Tibial artery (tissue), 4 donors: ENCODE measurements around the gene MAGEB3.

Experiments used
- DNase-seq, 2 donors: peaks; one replicate each; pipeline ENCODE4 v3.0.0-alpha.2; 2019
- H3K27ac ChIP-seq, 2 donors: fragments of 200-600 bp; sonication (generic) in 1 of 2; 1 replicate in 1 of 2; 2 replicates in 1 of 2; pipeline ENCODE4 v1.5.1; 2018 to 2019; ENCODE audit warnings: mild to moderate bottlenecking in 1 of 2
- H3K27me3 ChIP-seq, 2 donors: fragments of 200-600 bp; sonication (generic) in 1 of 2; one replicate each; pipeline versions ENCODE4 v1.5.1 to v1.6.0; 2016 to 2019
- H3K36me3 ChIP-seq, 3 donors: fragments of 200-600 bp; sonication (generic) in 2 of 3; one replicate each; pipeline ENCODE4 v1.5.1; 2016 to 2019; ENCODE audit warnings: mild to moderate bottlenecking in 2 of 3
- H3K4me1 ChIP-seq, 4 donors: fragments of 200-600 bp; sonication (generic) in 2 of 4; 1 replicate in 3 of 4; 2 replicates in 1 of 4; pipeline ENCODE4 v1.5.1; 2016 to 2019
- H3K4me3 ChIP-seq, 2 donors: fragments of 200-600 bp; sonication (generic) in 1 of 2; 1 replicate in 1 of 2; 2 replicates in 1 of 2; pipeline ENCODE4 v1.5.1; 2018 to 2019; ENCODE audit warnings: mild to moderate bottlenecking in 2 of 2
- H3K9me3 ChIP-seq, 3 donors: fragments of 200-600 bp; sonication (generic) in 1 of 3; one replicate each; pipeline ENCODE4 v1.5.1; 2016 to 2019
- intact Hi-C: fragments of 100-400 bp; cut with DNase I; formaldehyde crosslinking; loops from one replicate; pipeline ENCODE4 v1.15.0; 2023; ENCODE audit warnings: low total_unique reads
- TF ChIP-seq, protein P1 (sequence below), 2 experiments: fragments of 200-600 bp in 1 of 2; fragments of 450-650 bp in 1 of 2; IDR thresholded peaks; one replicate each; pipeline ENCODE4 v1.5.1; 2017 to 2019; ENCODE audit warnings: antibody characterized with exemption in 2 of 2, mild to moderate bottlenecking in 1 of 2, moderate library complexity in 1 of 2

Gene MAGEB3

DNA sequence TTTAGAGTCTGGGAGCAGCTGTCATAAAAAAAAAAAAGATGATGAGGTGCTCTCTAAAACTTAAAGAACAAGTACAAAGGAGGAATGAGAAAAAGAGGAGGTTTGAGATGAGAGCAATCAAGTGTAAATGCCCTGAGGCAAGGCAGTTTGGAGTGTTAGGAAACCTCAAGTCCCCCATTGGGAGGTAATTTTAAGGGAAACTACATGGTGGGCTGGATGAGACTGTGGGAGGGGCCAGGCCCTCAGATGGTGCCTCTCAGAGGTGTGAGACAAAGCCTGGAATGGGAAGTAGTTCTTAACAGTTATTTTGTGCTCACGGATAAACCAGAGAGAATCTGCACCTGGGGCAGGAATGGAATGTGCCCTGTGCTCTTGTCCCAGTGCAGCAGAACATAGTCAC lies 1.9 kb upstream of the MAGEB3 start:
- DNase-seq, result no peak
- intact Hi-C loops, result no loop called here
- Histone ChIP-seq H3K27ac (no peak overlapping the region), H3K27me3 (no peaks in the 10 kb centered on the region), H3K4me1 (no peaks in the 10 kb centered on the region), H3K9me3 (no peaks in the 10 kb centered on the region), H3K36me3 (no peaks in the 10 kb centered on the region), H3K4me3 (no peak overlapping the region)
- TF ChIP-seq, protein P1, sequence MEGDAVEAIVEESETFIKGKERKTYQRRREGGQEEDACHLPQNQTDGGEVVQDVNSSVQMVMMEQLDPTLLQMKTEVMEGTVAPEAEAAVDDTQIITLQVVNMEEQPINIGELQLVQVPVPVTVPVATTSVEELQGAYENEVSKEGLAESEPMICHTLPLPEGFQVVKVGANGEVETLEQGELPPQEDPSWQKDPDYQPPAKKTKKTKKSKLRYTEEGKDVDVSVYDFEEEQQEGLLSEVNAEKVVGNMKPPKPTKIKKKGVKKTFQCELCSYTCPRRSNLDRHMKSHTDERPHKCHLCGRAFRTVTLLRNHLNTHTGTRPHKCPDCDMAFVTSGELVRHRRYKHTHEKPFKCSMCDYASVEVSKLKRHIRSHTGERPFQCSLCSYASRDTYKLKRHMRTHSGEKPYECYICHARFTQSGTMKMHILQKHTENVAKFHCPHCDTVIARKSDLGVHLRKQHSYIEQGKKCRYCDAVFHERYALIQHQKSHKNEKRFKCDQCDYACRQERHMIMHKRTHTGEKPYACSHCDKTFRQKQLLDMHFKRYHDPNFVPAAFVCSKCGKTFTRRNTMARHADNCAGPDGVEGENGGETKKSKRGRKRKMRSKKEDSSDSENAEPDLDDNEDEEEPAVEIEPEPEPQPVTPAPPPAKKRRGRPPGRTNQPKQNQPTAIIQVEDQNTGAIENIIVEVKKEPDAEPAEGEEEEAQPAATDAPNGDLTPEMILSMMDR (IDR thresholded peaks at IDR 0.05), result no peak

DNA sequence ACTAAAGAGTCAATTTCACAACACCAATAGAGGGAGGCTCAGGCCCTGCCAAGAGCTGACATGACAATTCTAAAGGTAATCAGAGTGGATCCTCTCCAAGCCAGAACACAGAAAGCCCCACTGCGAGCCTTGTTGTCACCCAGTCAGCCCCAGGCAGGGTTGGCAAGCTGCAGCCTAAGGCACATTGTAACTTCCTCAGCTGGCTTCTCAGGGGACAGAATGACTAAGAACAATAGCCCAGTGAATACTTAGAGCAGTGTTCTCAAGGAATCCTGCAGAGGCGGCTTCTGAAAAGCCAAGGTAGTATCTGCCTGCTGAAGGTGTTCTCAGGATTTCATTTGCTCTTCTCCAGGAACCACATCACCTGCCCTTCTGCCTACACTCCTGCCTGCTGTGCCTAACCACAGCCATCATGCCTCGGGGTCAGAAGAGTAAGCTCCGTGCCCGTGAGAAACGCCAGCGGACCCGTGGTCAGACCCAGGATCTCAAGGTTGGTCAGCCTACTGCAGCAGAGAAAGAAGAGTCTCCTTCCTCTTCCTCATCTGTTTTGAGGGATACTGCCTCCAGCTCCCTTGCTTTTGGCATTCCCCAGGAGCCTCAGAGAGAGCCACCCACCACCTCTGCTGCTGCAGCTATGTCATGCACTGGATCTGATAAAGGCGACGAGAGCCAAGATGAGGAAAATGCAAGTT lies 11.4 kb downstream of the MAGEB3 start, which contains the start of gene MAGEB4:
MAGEB4 (plus strand) TSS at position 277 of the 692 bp plus-strand sequence; CDS start at position 413, 136 bp downstream.
- H3K9me3 ChIP-seq, result no peaks in the 10 kb centered on the region
- H3K36me3 ChIP-seq, result no peaks in the 10 kb centered on the region
- H3K4me1 ChIP-seq, result no peaks in the 10 kb centered on the region
- no peak for DNase-seq
- TF ChIP-seq, protein P1 (IDR thresholded peaks at IDR 0.05), result no peak
- no peak within 1 kb of the TSS for H3K4me3 ChIP-seq
- no peaks in the 10 kb centered on the region for H3K27me3 ChIP-seq
- intact Hi-C loops, result no loop called here
- no peak within 1 kb of the TSS for H3K27ac ChIP-seq

DNA sequence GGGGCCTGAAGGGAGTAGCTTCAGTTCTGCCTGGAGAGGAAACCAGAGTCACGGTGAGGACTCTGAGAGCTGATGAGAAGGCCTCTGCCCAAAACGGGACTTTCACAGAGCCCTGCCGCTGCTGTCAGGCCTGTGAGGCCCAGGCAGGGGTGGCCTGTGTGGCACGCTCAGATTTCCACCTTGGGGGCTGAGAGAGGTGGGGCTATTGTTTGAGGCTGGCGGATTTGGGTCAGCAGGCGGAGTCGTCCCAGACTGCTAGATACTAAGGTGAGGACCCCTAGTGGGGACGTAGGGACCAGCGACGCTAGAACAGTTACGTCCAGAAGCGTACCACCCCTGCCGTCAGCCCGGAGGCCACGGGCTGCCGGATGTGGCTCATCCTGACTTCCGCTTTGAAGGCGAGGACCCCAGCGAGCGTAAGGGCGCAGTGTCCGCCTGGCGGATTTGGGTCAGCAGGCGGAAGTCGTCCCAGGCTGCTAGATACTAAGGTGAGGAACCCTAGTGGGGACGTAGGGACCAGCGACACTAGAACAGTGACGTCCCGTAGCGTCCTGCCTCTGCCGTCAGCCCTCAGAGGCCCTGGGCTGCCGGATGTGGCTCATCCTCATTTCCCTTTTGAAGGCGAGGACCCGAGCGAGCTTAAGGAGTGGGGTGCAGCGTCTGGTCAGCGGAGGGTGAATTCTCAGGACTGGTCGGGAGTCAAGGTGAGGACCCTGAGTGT lies 16.5 kb downstream of the MAGEB3 start, which contains the start of gene MAGEB1:
MAGEB1 (plus strand) TSS at position 378 of the 721 bp plus-strand sequence. CDS start 3,348 bp downstream, outside the sequence.
- no peak for DNase-seq
- no peaks in the 10 kb centered on the region for H3K9me3 ChIP-seq
- H3K27ac ChIP-seq, result no peak within 1 kb of the TSS
- TF ChIP-seq, protein P1 (IDR thresholded peaks at IDR 0.05), result no peak
- H3K4me1 ChIP-seq, result no peaks in the 10 kb centered on the region
- H3K36me3 ChIP-seq, result no peaks in the 10 kb centered on the region
- H3K4me3 ChIP-seq, result no peak within 1 kb of the TSS
- H3K27me3 ChIP-seq, result no peaks in the 10 kb centered on the region
- intact Hi-C loops, result no loop called here

DNA sequence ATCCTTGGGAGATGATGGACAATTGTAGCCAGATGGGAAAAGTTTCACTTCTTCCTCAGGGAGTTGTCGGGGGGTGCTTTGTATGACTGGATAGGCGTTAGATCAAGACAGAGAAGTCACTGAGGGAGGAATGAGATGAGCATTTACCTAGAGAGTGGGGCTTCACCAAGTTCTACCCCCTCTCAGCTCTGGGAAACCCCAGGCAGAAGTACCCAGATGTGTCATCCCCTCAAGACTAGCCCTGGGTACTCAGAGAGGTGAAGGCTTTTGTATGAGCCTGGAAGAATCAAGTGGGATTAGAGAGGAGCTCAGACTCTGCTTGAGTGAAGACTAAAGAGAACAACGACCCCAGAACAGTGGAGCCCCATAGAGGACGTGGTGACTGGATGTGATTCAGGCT lies 18.4 kb downstream of the MAGEB3 start:
- Histone ChIP-seq H3K27me3 (no peaks in the 10 kb centered on the region), H3K9me3 (no peaks in the 10 kb centered on the region), H3K4me3 (no peak overlapping the region), H3K4me1 (no peaks in the 10 kb centered on the region), H3K27ac (no peak overlapping the region), H3K36me3 (no peaks in the 10 kb centered on the region)
- no peak for DNase-seq
- intact Hi-C loops, result no loop called here
- TF ChIP-seq, protein P1 (IDR thresholded peaks at IDR 0.05), result no peak

DNA sequence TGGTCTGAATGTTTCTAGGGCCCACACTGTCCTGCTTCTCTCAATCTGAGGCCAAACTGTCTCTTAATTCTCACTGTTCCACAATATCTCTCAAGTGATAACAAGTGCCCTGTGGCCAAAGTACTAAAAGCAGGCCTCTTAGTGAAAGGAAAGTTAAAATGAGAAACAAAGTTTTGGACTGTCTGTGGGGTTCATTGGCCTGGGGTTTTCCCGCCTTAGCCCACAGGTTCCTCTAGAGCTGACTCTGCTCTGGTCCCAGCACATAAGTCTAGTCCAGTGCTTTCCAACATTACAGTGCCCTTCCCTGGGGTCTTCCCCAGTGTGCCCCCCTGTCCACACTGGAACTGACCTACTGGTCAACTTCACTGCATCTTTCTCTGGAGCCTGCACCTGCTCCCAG lies 22.8 kb downstream of the MAGEB3 start:
- intact Hi-C loops, result no loop called here
- Histone ChIP-seq H3K9me3 (peaks cover 0 to 4% (median 0%) of the 10 kb centered on the region in 3 donors), H3K27ac (no peak overlapping the region), H3K4me3 (no peak overlapping the region), H3K36me3 (no peaks in the 10 kb centered on the region), H3K4me1 (no peaks in the 10 kb centered on the region), H3K27me3 (no peaks in the 10 kb centered on the region)
- TF ChIP-seq, protein P1 (IDR thresholded peaks at IDR 0.05), result no peak
- DNase-seq, result no peak
